ENCODE data around the gene DEFB124.

GRCh38 chr20:31454361-31454760 is 20.6 kb downstream of the DEFB124 start:
- TF ChIP-seq POLR2AphosphoS5 (IDR thresholded peaks at IDR 0.05; ENCODE audit: low read depth, low read length) (no peak), POLR2A (IDR thresholded peaks at IDR 0.05; ENCODE audit: low read depth, low read length) (no peak), PAX5 (IDR thresholded peaks at IDR 0.05; ENCODE audit: insufficient read depth, low read length, severe bottlenecking) (no peak), TAF1 (IDR thresholded peaks at IDR 0.05; ENCODE audit: low read depth, low read length) (no peak), SPI1 (IDR thresholded peaks at IDR 0.05; ENCODE audit: low read depth, low read length) (no peak), POU2F2 (IDR thresholded peaks at IDR 0.05; ENCODE audit: low read depth, low read length) (no peak)
